GM12874 (cell line): ENCODE data around the gene HNMT.

Experiments
- CTCF ChIP-seq: IDR thresholded peaks from 2 replicates; pipeline ENCODE4 v1.5.1; 2011; ENCODE audit warnings: low read depth, mild to moderate bottlenecking, control low read depth, low read length, moderate library complexity; ENCODE audit not compliant: insufficient read depth

The HNMT gene

DNA sequence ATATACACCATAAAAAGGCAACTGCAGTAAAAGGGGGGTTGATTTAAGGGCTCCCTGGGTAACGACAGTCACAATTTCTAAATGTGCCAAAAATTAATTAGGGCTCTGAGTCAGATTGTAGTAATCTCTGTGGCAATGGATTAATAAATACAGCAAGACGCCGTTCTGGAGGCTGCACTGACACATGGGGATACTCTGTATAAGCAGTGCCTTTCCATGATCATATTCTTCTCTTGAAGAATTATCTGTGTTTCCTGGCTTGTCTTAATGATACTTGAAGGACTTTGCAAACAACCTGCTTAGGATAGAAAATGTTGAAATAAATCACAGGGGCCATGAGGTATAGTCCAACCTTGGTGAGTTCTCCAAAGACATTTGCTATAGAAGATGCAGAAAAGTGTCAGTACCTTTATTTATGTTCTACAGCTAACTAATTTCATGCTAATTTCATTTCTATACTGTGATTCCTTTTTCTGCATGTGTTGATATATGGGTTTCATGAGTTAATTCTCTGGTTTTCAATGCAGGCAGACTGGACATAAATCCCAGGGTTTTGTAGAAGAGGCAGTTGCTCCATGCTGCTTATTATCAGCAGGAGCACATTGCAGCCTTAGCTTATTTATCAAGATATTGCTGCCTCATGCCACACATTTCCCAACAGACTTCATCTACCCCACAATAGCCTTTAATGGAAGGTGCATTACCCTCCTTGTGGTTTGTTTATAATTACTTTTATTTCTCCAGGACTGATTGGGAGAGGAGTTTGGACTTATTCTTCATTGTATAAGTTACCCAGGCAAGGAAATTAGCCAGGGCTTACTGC lies 54.8 kb downstream of the HNMT start:
- no peak for TF ChIP-seq CTCF

- no peak for TF ChIP-seq CTCF
Measured at GRCh38 chr2:138020432-138020831, 56.2 kb downstream of the HNMT start.

DNA sequence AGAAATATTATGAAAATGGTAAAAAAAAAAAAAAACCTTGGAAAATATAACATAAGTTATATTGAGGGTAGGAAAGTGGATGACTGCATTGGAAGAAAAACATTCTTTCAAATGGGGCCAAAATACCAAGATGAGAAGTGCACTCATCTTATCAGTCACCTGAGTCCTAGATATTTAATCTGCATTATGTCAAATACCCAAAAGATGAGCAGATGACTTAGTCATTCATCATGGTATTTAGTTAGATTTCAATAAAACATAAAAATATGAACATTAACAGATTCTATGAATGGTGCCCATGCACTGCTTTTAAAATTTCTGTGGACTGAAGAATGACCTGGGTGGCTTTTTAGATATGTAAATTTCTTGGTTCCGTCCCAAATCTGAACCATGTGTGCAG lies 56.9 kb downstream of the HNMT start:
- TF ChIP-seq CTCF: no peak

DNA sequence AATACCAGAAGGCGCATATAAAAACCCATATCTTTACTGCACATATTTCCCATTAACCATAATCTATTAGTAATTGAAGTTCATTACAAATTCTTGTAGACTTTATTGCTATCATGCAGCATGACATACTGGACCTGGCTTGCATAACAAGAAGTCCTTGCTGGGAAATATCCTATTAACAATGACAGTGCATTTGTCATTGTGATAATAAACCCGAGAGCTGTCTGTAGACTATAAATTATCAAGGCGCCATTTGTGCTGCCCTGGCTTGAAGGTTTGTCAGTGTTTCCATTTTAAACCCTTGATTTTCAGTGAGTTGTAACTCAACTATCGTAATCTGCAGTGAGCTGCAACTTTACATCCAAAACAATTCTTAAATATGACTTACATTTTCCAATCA lies 59.0 kb downstream of the HNMT start:
- no peak for TF ChIP-seq CTCF

GRCh38 chr2:138023976-138024375 lies 59.7 kb downstream of the HNMT start:
- TF ChIP-seq CTCF: no peak

- TF ChIP-seq CTCF: no peak
Measured at GRCh38 chr2:138026111-138027020, 62.1 kb downstream of the HNMT start.

- TF ChIP-seq CTCF: no peak
Measured at GRCh38 chr2:138028538-138028937, 64.3 kb downstream of the HNMT start.
